NCI-H2107 treated with DMSO at 0.1 percent for 48 hours (cell line): Measurements from ENCODE around the gene PIANP.

Experiments
- DNase-seq: peaks from one replicate; lab custom pipeline; 2025; ENCODE audit not compliant: unreplicated experiment; lab: John Stamatoyannopoulos, UW

PIANP gene

GRCh38 chr12:6672143-6672542 lies 28.5 kb downstream of the PIANP start:
- DNase-seq = no peak

- DNase-seq = no peak
Observed at GRCh38 chr12:6667559-6668210, 32.9 kb downstream of the PIANP start.

GRCh38 chr12:6666211-6666610 lies 34.4 kb downstream of the PIANP start:
- no peak for DNase-seq

GRCh38 chr12:6664902-6665301 lies 35.7 kb downstream of the PIANP start:
- no peak for DNase-seq

- peak; percentile 99 for DNase-seq
Observed at GRCh38 chr12:6662906-6663742, 37.5 kb downstream of the PIANP start, which contains the start of gene ING4. Gene ING4 (minus strand): TSS chr12:6663119. CDS start chr12:6663101, 18 bp downstream.

GRCh38 chr12:6662602-6662905 lies 38.1 kb downstream of the PIANP start:
- DNase-seq = no peak

GRCh38 chr12:6653987-6654386 lies 46.6 kb downstream of the PIANP start:
- no peak for DNase-seq

- DNase-seq = no peak
Observed at GRCh38 chr12:6653342-6653741, 47.3 kb downstream of the PIANP start.

- DNase-seq = no peak
Observed at GRCh38 chr12:6652391-6652790, 48.2 kb downstream of the PIANP start.

- DNase-seq = no peak
Observed at GRCh38 chr12:6650832-6651231, 49.8 kb downstream of the PIANP start.

- DNase-seq = no peak
Observed at GRCh38 chr12:6647083-6647604, 53.5 kb downstream of the PIANP start, which contains the start of gene ACRBP. Gene ACRBP (minus strand): TSS chr12:6647432. CDS start chr12:6647366, 66 bp downstream.

- no peak for DNase-seq
Observed at GRCh38 chr12:6646276-6647082, 54.1 kb downstream of the PIANP start.

GRCh38 chr12:6644903-6645302 lies 55.7 kb downstream of the PIANP start:
- no peak for DNase-seq

GRCh38 chr12:6644257-6644596 lies 56.4 kb downstream of the PIANP start:
- no peak for DNase-seq
